HepG2 (cell line): ENCODE measurements around the gene SPSB2. TPM values are rescaled to one million over a fixed set of nuclear protein-coding genes. Genes with fewer than 3 reads are reported as not detected.

ENCODE experiments used
- ATF7-NPFF ChIP-seq: sonication (generic); formaldehyde crosslinking; IDR thresholded peaks from 2 replicates; pipeline ENCODE4 v1.8.1; 2023; ENCODE audit warnings: mild to moderate bottlenecking, low read depth, missing genetic modification reagents, moderate library complexity
- ATM ChIP-seq: fragments of 450-650 bp; IDR thresholded peaks from 2 replicates; pipeline ENCODE4 v1.7.1; 2017; ENCODE audit warnings: mild to moderate bottlenecking, borderline replicate concordance
- ISX ChIP-seq: sonication (generic); formaldehyde crosslinking; conservative IDR thresholded peaks from 2 replicates; pipeline ENCODE4 v1.5.0; 2020; ENCODE audit warnings: missing genetic modification reagents
- KIAA2018 ChIP-seq: sonication (generic); formaldehyde crosslinking; IDR thresholded peaks from 2 replicates; pipeline ENCODE4 v1.5.0; 2020; ENCODE audit warnings: mild to moderate bottlenecking, missing genetic modification reagents, borderline replicate concordance
- KLF11 ChIP-seq: IDR thresholded peaks from 2 replicates; pipeline ENCODE4 v1.6.1; 2016; ENCODE audit warnings: missing compliant biosample characterization
- MLXIP ChIP-seq: sonication (generic); formaldehyde crosslinking; IDR thresholded peaks from 2 replicates; pipeline ENCODE4 v1.9.0; 2021; ENCODE audit warnings: missing genetic modification reagents, borderline replicate concordance
- SRSF9 ChIP-seq: fragments of 200-400 bp; formaldehyde crosslinking; IDR thresholded peaks from 2 replicates; pipeline ENCODE4 v1.6.1; 2018; ENCODE audit warnings: borderline replicate concordance, mild to moderate bottlenecking, low read depth, low read length; ENCODE audit not compliant: insufficient read depth, poor library complexity, severe bottlenecking
- TARDBP ChIP-seq: sonication (generic); formaldehyde crosslinking; IDR thresholded peaks from 2 replicates; pipeline ENCODE4 v1.8.0; 2022; ENCODE audit warnings: mild to moderate bottlenecking, missing genetic modification reagents
- ZBTB8A ChIP-seq: sonication (generic); formaldehyde crosslinking; IDR thresholded peaks from 2 replicates; pipeline ENCODE4 v1.4.0; 2020; ENCODE audit warnings: mild to moderate bottlenecking, low read depth, missing genetic modification reagents, borderline replicate concordance
- ZKSCAN5 ChIP-seq: sonication (generic); formaldehyde crosslinking; IDR thresholded peaks from 2 replicates; pipeline ENCODE4 v1.5.1; 2020; ENCODE audit warnings: mild to moderate bottlenecking, missing genetic modification reagents
- ZNF280D ChIP-seq: sonication (generic); formaldehyde crosslinking; IDR thresholded peaks from 2 replicates; pipeline ENCODE4 v1.5.1; 2020; ENCODE audit warnings: mild to moderate bottlenecking, missing genetic modification reagents
- polyA plus RNA-seq, 8 experiments: library from polyadenylated mRNA; depleted of rRNA in 3 of 8; stranded (reverse) in 7 of 8; unstranded in 1 of 8; fragments of >200 nt; fragmentation: Illumina TruSeq in 4 of 8; extraction: Trizol in 4 of 8; gene quantifications; 2 replicates each; pipeline versions ENCODE4 v1.2.1 to v1.2.3, GENCODE V29; 2011 to 2016; ENCODE audit warnings: low read depth in 4 of 8, missing spikeins in 1 of 8, mixed read lengths in 1 of 8; ENCODE audit not compliant: insufficient read depth in 1 of 8
- total RNA-seq, 5 experiments: library from RNA; depleted of rRNA; stranded (reverse); fragments of >200 nt; fragmentation: Illumina TruSeq; extraction: Trizol; gene quantifications; 2 replicates each; pipeline ENCODE4 v1.2.3, GENCODE V29; 2016; ENCODE audit warnings: low read depth in 1 of 5

SPSB2 gene
- total and polyA plus RNA-seq, 2 of the 13 experiments (the other 11 are each of a cell fraction or from before 2014, with no cell fraction given) = 2.0 to 6.2 TPM

GRCh38 chr12:6867413-6868210, 5.5 kb downstream of the SPSB2 start, which contains the start of gene TPI1 (continued):
- TF ChIP-seq KIAA2018 (CRISPR knock-in tag) (no peak), ISX (CRISPR knock-in tag) (no peak), ZKSCAN5 (no peak), SRSF9 (no peak), ZBTB8A (peak; percentile 23; the same call in 1 of the 2 replicates), ATF7-NPFF (CRISPR knock-in tag) (peak; percentile 75), KLF11 (CRISPR knock-in tag) (peak; percentile 57; the same call in 1 of the 2 replicates), TARDBP (CRISPR knock-in tag) (no peak), ATM (no peak), MLXIP (CRISPR knock-in tag) (no peak), ZNF280D (CRISPR knock-in tag) (no peak)
